SK-N-SH (cell line): Measurements from ENCODE around the gene SPTBN5. TPM values are rescaled to one million over a fixed set of nuclear protein-coding genes. Genes with fewer than 3 reads are reported as not detected.

Source experiments
- CTCF ChIA-PET: fragments of 300-600, 350-600 bp; formaldehyde crosslinking; extraction: SDS; loops from one replicate; lab custom pipeline; 2021; lab: Yijun Ruan, JAX
- POLR2A ChIA-PET: fragments of 350-600 bp; sonication (Branson Sonifier 250); formaldehyde crosslinking; extraction: SDS; loops from one replicate; lab custom pipeline; 2020; ENCODE audit warnings: antibody characterized with exemption, inconsistent platforms; lab: Yijun Ruan, JAX
- DNase-seq: peaks from one replicate; pipeline ENCODE4 v3.0.0; 2012
- H2AFZ ChIP-seq: fragments of 200-600 bp; sonication (generic); 2 replicates; pipeline ENCODE4 v1.8.1; 2016; ENCODE audit warnings: antibody characterized with exemption, mild to moderate bottlenecking, low read depth
- H3F3A ChIP-seq: fragments of 200-600 bp; sonication (generic); replicated peaks from 2 replicates; pipeline ENCODE3; 2016; ENCODE audit warnings: antibody characterized with exemption, mild to moderate bottlenecking; ENCODE audit not compliant: insufficient read depth
- H3K27ac ChIP-seq, 2 experiments: fragments of 200-500 bp in 1 of 2; fragments of 200-600 bp in 1 of 2; sonication (Bioruptor generic) in 1 of 2; sonication (generic), shearing (Covaris generic) in 1 of 2; 2 replicates each; pipeline versions ENCODE4 v1.5.1 to v1.6.1; 2014 to 2016; ENCODE audit warnings: low read depth in 2 of 2, inconsistent platforms in 1 of 2, low read length in 1 of 2, mild to moderate bottlenecking in 1 of 2, mixed read lengths in 1 of 2
- H3K27me3 ChIP-seq: fragments of 200-600 bp; sonication (generic), shearing (Covaris generic); 2 replicates; pipeline ENCODE4 v1.6.1; 2016; ENCODE audit warnings: mixed run types; ENCODE audit not compliant: insufficient read depth
- H3K36me3 ChIP-seq, 2 experiments: fragments of 200-500 bp in 1 of 2; fragments of 200-600 bp in 1 of 2; sonication (Bioruptor generic) in 1 of 2; sonication (generic) in 1 of 2; replicated peaks in 1 of 2; 2 replicates each; pipeline versions ENCODE3 to v1.5.1; 2014 to 2016; ENCODE audit warnings: low read length in 1 of 2, mild to moderate bottlenecking in 1 of 2; ENCODE audit not compliant: insufficient read depth in 2 of 2, control insufficient read depth in 1 of 2
- H3K4me1 ChIP-seq, 2 experiments: fragments of 200-500 bp in 1 of 2; fragments of 200-600 bp in 1 of 2; sonication (Bioruptor generic) in 1 of 2; sonication (generic), shearing (Covaris generic) in 1 of 2; 2 replicates each; pipeline versions ENCODE4 v1.5.1 to v1.6.1; 2014 to 2016; ENCODE audit warnings: low read depth in 1 of 2, low read length in 1 of 2, mixed run types in 1 of 2; ENCODE audit not compliant: insufficient read depth in 2 of 2, control insufficient read depth in 1 of 2
- H3K4me2 ChIP-seq: fragments of 200-600 bp; sonication (generic), shearing (Covaris generic); 2 replicates; pipeline ENCODE4 v1.6.1; 2017; ENCODE audit warnings: mixed run types
- H3K4me3 ChIP-seq, 2 experiments: fragments of 200-500 bp in 1 of 2; fragments of 200-600 bp in 1 of 2; sonication (Bioruptor generic) in 1 of 2; sonication (generic), shearing (Covaris generic) in 1 of 2; 2 replicates each; pipeline versions ENCODE4 v1.5.1 to v1.8.1; 2014 to 2016; ENCODE audit warnings: low read depth in 2 of 2, inconsistent platforms in 1 of 2, low read length in 1 of 2, mild to moderate bottlenecking in 1 of 2, mixed read lengths in 1 of 2, moderate library complexity in 1 of 2
- H3K79me2 ChIP-seq: fragments of 200-600 bp; sonication (generic); 2 replicates; pipeline ENCODE4 v1.8.1; 2017; ENCODE audit warnings: mild to moderate bottlenecking; ENCODE audit not compliant: insufficient read depth
- H3K9ac ChIP-seq: fragments of 200-600 bp; sonication (generic); 2 replicates; pipeline ENCODE4 v1.6.1; 2017; ENCODE audit warnings: mixed run types
- H3K9me2 ChIP-seq: fragments of 200-600 bp; sonication (generic); 2 replicates; pipeline ENCODE4 v1.6.1; 2017; ENCODE audit warnings: mixed run types
- H3K9me3 ChIP-seq: fragments of 200-600 bp; sonication (generic); 2 replicates; pipeline ENCODE4 v1.6.1; 2017; ENCODE audit warnings: mixed run types, mild to moderate bottlenecking, moderate library complexity
- H4K20me1 ChIP-seq: fragments of 200-600 bp; sonication (generic); 2 replicates; pipeline ENCODE4 v1.6.1; 2017; ENCODE audit warnings: mild to moderate bottlenecking, mixed run types; ENCODE audit not compliant: insufficient read depth
- EZH2phosphoT487 ChIP-seq: fragments of 200-600 bp; sonication (generic); IDR thresholded peaks from 2 replicates; pipeline ENCODE4 v1.6.1; 2017; ENCODE audit warnings: low read depth, mixed run types, mild to moderate bottlenecking, antibody characterized with exemption, moderate library complexity, borderline replicate concordance
- FOXM1 ChIP-seq: IDR thresholded peaks from 2 replicates; pipeline ENCODE4 v1.4.0; 2012; ENCODE audit warnings: low read depth, mild to moderate bottlenecking
- GATA2 ChIP-seq: sonication (generic); formaldehyde crosslinking; IDR thresholded peaks from 2 replicates; pipeline ENCODE4 v1.5.0; 2020; ENCODE audit warnings: mild to moderate bottlenecking, missing genetic modification reagents
- NFIC ChIP-seq: IDR thresholded peaks from 2 replicates; pipeline ENCODE4 v1.4.0; 2012; ENCODE audit warnings: borderline replicate concordance
- NRF1 ChIP-seq: IDR thresholded peaks from 2 replicates; pipeline ENCODE4 v1.6.1; 2012; ENCODE audit warnings: low read depth, mild to moderate bottlenecking, low read length
- RAD21 ChIP-seq: IDR thresholded peaks from 2 replicates; pipeline ENCODE4 v1.6.1; 2012; ENCODE audit warnings: mild to moderate bottlenecking, low read length
- RXRA ChIP-seq: IDR thresholded peaks from 2 replicates; pipeline ENCODE4 v1.4.0; 2012; ENCODE audit warnings: low read depth, mild to moderate bottlenecking, borderline replicate concordance
- SMC3 ChIP-seq: IDR thresholded peaks from 2 replicates; pipeline ENCODE4 v1.6.1; 2012; ENCODE audit warnings: low read depth, low read length, improper control_type of control experiment
- USF2 ChIP-seq: fragments of 150-350 bp; IDR thresholded peaks from 2 replicates; pipeline ENCODE4 v1.6.1; 2017; ENCODE audit warnings: antibody characterized with exemption, low read length, low read depth, borderline replicate concordance
- ZBTB33 ChIP-seq: IDR thresholded peaks from 2 replicates; pipeline ENCODE4 v1.4.0; 2012; ENCODE audit warnings: low read depth, borderline replicate concordance
- WGBS: methylation state at CpG from one replicate; pipeline ENCODE4 v1.1.6; 2017; ENCODE audit warnings: low lambda C conversion rate; 5-methylcytosine and 5-hydroxymethylcytosine counted together
- polyA plus RNA-seq, 3 experiments: library from polyadenylated mRNA; depleted of rRNA; stranded (reverse); fragments of >200 nt; gene quantifications; 2 replicates each; pipeline ENCODE4 v1.2.3, GENCODE V29; 2012

Gene SPTBN5
- polyA plus RNA-seq, 1 of the 3 experiments (the other 2 are of a cell fraction), result 0.23 TPM

- no peak for TF ChIP-seq NRF1
- peak; percentile 39 for TF ChIP-seq RAD21
These were observed 36.5 kb upstream of the SPTBN5 start (continued) for GRCh38 chr15:41930221-41930866.

GRCh38 chr15:41928637-41929620 lies 35.1 kb upstream of the SPTBN5 start:
- H3K27me3 ChIP-seq, result no peaks in the 10 kb centered on the region
- peaks cover 8% of the 10 kb centered on the region for H3K79me2 ChIP-seq
- no peak overlapping the region for H3K9ac ChIP-seq
- peak; percentile 60 for DNase-seq
- no peak overlapping the region for H2AFZ ChIP-seq
- TF ChIP-seq EZH2phosphoT487 (no peak), ZBTB33 (no peak), FOXM1 (no peak), GATA2 (CRISPR knock-in tag) (peak; percentile 51), NFIC (no peak), SMC3 (no peak), RXRA (no peak), USF2 (no peak)
- no peak overlapping the region for H3K4me2 ChIP-seq
- peaks cover 0 to 7% of the 10 kb centered on the region in 2 experiments for H3K36me3 ChIP-seq
- ChIA-PET POLR2A (no interaction called here), CTCF (interaction anchor here (1.1 to 1.2 kb wide), 3 partner anchors 10 to 24 kb away, joined by 3 to 5 read pairs (median 4); no protein-coding TSS in a partner anchor)
- H3K27ac ChIP-seq, result peak overlapping the region; percentile 43 to 76; a peak in 3 of 4 replicates
- no peaks in the 10 kb centered on the region for H3K9me2 ChIP-seq
- no peak overlapping the region for H3K4me3 ChIP-seq
- peaks cover 14 to 29% of the 10 kb centered on the region in 2 experiments for H3K4me1 ChIP-seq
- 82% methylated on average over 16 of the region's 16 CpGs for WGBS
- H3K9me3 ChIP-seq, result no peaks in the 10 kb centered on the region
- no peaks in the 10 kb centered on the region for H4K20me1 ChIP-seq
- peaks cover 7% of the 10 kb centered on the region for H3F3A ChIP-seq
